ENCODE measurements around the gene PGGHG.

The PGGHG gene

GRCh38 chr11:288478-289397 lies at the start of gene PGGHG:
Gene PGGHG, plus strand, starts transcription at chr11:289126. Its CDS starts 691 bp downstream, at chr11:289817.
- DNase-seq: peak; percentile 52 to 71

- no peak for DNase-seq
Observed at GRCh38 chr11:240315-240714, 48.6 kb upstream of the PGGHG start.

GRCh38 chr11:241634-242033 lies 47.3 kb upstream of the PGGHG start:
- no peak for DNase-seq

- no peak for DNase-seq
Observed at GRCh38 chr11:244376-244775, 44.5 kb upstream of the PGGHG start.

- no peak for DNase-seq
Observed at GRCh38 chr11:249062-249461, 39.9 kb upstream of the PGGHG start.

GRCh38 chr11:250274-250673 lies 38.7 kb upstream of the PGGHG start:
- DNase-seq: no peak

- DNase-seq: peak; percentile 78 to 86
Observed at GRCh38 chr11:250740-251299, 38.1 kb upstream of the PGGHG start.

- DNase-seq: peak in 1 of 2 donors; percentile 6
Observed at GRCh38 chr11:251550-251949, 37.4 kb upstream of the PGGHG start.

GRCh38 chr11:252666-253065 lies 36.3 kb upstream of the PGGHG start:
- no peak for DNase-seq

GRCh38 chr11:253160-253885 lies 35.6 kb upstream of the PGGHG start:
- DNase-seq: no peak

GRCh38 chr11:253886-254270 lies 35.0 kb upstream of the PGGHG start:
- no peak for DNase-seq

- DNase-seq: no peak
Observed at GRCh38 chr11:255176-255575, 33.8 kb upstream of the PGGHG start.

- DNase-seq: no peak
Observed at GRCh38 chr11:255816-256215, 33.1 kb upstream of the PGGHG start.

- DNase-seq: no peak
Observed at GRCh38 chr11:256952-257737, 31.8 kb upstream of the PGGHG start.

- DNase-seq: no peak
Observed at GRCh38 chr11:257766-258493, 31.0 kb upstream of the PGGHG start.

GRCh38 chr11:259413-259812 lies 29.5 kb upstream of the PGGHG start:
- no peak for DNase-seq

GRCh38 chr11:261624-262023 lies 27.3 kb upstream of the PGGHG start:
- no peak for DNase-seq

GRCh38 chr11:266676-267439 lies 22.1 kb upstream of the PGGHG start:
- peak in 1 of 2 donors; percentile 44 for DNase-seq

GRCh38 chr11:267491-267994 lies 21.4 kb upstream of the PGGHG start:
- DNase-seq: peak; percentile 63 to 66

GRCh38 chr11:268716-269145 lies 20.2 kb upstream of the PGGHG start:
- DNase-seq: peak; percentile 68 to 72
